ENCODE results near the gene TREML1.
"Not testable (repeated sequence)": the region's sequence is repeated elsewhere in the genome, so short reads cannot be mapped to it uniquely, and the experiment has no call there.

TREML1 gene

DNA sequence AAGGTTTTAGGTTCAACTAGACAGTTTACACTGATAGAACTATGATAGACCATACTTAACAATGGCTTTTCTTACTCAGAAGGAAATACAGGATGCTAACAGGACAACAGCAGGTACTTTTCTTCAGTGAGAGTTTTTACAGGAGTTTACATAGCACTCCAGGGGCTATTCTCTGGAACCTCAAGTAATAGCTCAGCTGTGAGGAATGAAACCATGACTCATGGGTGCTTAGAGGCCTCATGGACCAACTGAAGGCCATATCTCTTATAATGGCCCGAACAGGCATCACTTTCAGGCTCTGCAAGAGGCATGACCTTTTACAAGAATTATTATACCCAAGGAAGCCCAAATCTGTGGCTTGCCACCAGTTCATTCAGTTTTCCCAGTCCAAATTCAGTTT is 31.8 kb downstream of the TREML1 start:
- DNase-seq (ENCODE audit: extremely low read depth, low read depth) = no peak

DNA sequence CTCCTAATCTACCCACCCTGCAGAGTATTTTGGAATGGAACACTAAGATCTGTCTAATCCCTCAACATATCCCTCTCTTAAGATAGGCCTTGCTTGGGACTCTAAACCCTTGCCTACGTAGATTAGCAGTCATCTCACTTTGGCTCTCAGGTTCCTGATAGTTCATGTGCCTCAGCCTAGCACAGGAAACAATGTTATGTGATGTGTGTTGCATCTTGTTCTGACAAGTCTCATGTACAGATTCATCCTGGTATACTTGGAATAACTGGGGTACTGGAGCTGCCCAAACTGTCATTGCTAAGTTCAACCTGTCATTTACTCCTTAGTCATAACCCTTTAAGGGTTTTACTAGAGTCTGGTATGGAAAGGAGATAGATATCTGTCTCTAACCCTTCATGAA is 34.1 kb downstream of the TREML1 start:
- no peak for TF ChIP-seq CTCF (IDR thresholded peaks at IDR 0.05; ENCODE audit: low read depth, low read length)
- DNase-seq (ENCODE audit: extremely low read depth, low read depth) = no peak

More for the DNA sequence above, 31.8 kb downstream of the TREML1 start:
- no peak for TF ChIP-seq CTCF (IDR thresholded peaks at IDR 0.05; ENCODE audit: low read depth, low read length)

DNA sequence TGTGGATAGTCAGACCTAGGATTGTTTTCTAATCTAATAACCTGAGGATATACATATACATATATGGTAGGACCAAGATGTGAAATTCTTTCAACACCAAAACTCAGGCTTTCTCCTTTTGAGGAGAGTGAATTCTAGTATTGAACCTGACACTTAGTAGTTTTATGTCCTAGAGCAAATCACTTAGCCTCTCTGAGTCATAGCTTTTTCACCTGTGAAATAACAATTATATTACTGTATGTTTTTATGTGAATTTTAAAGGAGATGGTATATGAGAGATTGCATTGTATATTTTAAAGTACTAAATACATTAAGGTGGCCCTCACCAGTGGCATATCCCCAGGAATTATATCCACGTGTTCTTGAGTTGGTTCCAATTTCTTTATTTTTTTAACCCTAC is 34.6 kb downstream of the TREML1 start:
- no peak for TF ChIP-seq CTCF (IDR thresholded peaks at IDR 0.05; ENCODE audit: low read depth, low read length)
- no peak for DNase-seq (ENCODE audit: extremely low read depth, low read depth)

DNA sequence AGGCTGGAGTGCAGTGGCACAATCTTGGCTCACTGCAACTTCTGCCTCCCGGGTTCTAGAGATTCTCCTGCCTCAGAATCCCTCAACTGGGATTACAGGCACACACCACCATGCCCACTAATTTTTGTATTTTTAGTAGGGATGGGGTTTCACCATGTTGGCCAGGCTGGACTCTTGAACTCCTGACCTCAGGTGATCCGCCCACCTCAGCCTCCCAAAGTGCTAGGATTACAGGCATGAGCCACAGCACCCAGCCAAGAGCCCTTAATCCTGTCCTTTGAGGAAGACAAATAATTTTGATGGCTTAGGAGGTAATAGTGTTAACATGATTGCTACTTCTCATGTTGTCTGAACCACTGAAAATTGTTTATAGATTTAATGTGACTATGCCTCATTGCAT is 39.1 kb downstream of the TREML1 start:
- not testable (repeated sequence) for DNase-seq (ENCODE audit: extremely low read depth, low read depth)

DNA sequence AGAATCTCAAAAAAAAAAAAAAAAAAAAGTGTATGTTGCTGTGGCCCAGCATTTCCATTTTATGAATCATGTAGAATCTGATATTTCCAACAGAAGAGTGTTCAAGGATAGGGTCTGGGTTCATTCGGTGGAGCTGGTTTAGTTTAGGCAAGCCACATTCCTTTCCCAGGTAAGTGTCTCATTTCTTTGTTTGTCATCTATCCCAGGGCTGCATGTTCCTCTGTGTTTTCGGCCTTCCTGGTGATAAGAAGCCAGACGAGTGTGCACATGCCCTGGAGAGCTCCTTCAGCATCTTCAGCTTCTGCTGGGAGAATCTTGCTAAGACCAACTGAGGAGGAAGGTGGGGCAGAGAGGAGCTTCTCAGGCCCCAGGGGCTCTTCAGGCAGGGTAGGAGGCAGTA is 43.1 kb downstream of the TREML1 start:
- DNase-seq (ENCODE audit: extremely low read depth, low read depth) = no peak
- TF ChIP-seq CTCF (IDR thresholded peaks at IDR 0.05; ENCODE audit: low read depth, low read length) = no peak

DNA sequence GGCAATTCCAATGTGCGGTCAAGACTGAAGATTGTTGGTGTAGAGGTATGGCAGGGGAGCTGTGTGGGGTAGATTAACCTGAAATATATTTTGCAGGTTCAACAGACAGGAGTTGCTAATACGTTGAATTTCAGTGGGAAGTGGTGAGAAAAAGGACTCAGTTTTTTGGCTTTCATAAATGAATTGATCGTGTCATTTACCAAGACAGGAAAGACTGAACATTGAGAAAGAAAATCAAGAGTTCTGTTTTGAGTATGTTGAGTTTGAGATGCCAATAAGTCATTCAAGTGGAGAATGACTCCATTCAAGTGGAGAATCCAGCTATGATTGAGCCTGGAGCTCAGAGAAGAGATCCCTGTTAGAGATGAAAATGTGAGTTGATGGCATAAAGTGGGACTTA is 50.3 kb downstream of the TREML1 start:
- DNase-seq (ENCODE audit: extremely low read depth, low read depth) = no peak
- no peak for TF ChIP-seq CTCF (IDR thresholded peaks at IDR 0.05; ENCODE audit: low read depth, low read length)

- DNase-seq (ENCODE audit: extremely low read depth, low read depth) = no peak
- TF ChIP-seq CTCF (IDR thresholded peaks at IDR 0.05; ENCODE audit: low read depth, low read length) = no peak
Measured at GRCh38 chr6:41100871-41101287, 53.3 kb downstream of the TREML1 start.
